ENCODE data around the gene TBX1.

GRCh38 chr22:19722178-19722981 is 38.2 kb upstream of the TBX1 start:
- TF ChIP-seq CTCF (optimal IDR thresholded peaks at IDR 0.05 in 1 of 3, IDR thresholded peaks at IDR 0.05 in 1 of 3, conservative IDR thresholded peaks at IDR 0.05 in 1 of 3; ENCODE audit: extremely low read depth in 1 of 3, insufficient read depth in 2 of 3, low read length in 3 of 3): no peak
- TF ChIP-seq EZH2 (IDR thresholded peaks at IDR 0.05; ENCODE audit: low read length): no peak

Measured in keratinocyte (primary cell).